Neuronal stem cell (in vitro differentiated cells): Measurements from ENCODE around the gene PHACTR3.

Source experiments
- DNase-seq: peaks from one replicate; pipeline ENCODE4 v3.0.0-alpha.2; 2013; ENCODE audit warnings: low spot score
- H2AFZ ChIP-seq: one replicate; pipeline ENCODE4 v1.6.1; 2013; ENCODE audit warnings: mild to moderate bottlenecking, low read length, inconsistent platforms
- H2AK5ac ChIP-seq: 2 replicates; pipeline ENCODE4 v1.6.1; 2013; ENCODE audit warnings: low read depth, mild to moderate bottlenecking, inconsistent platforms, low read length, moderate library complexity, mixed read lengths
- H2BK120ac ChIP-seq: 2 replicates; pipeline ENCODE4 v1.6.1; 2013; ENCODE audit warnings: low read depth, mild to moderate bottlenecking, inconsistent platforms, low read length, moderate library complexity, mixed read lengths
- H2BK12ac ChIP-seq: one replicate; pipeline ENCODE4 v1.6.1; 2013; ENCODE audit warnings: low read length, inconsistent platforms
- H2BK15ac ChIP-seq: 2 replicates; pipeline ENCODE4 v1.6.1; 2013; ENCODE audit warnings: mild to moderate bottlenecking, low read length, inconsistent platforms, mixed read lengths
- H2BK5ac ChIP-seq: one replicate; pipeline ENCODE4 v1.6.1; 2013; ENCODE audit warnings: inconsistent platforms, mild to moderate bottlenecking, low read length, moderate library complexity
- H3K14ac ChIP-seq: one replicate; pipeline ENCODE4 v1.6.1; 2013; ENCODE audit warnings: low read length, inconsistent platforms
- H3K18ac ChIP-seq: 2 replicates; pipeline ENCODE4 v1.6.1; 2013; ENCODE audit warnings: low read length, inconsistent platforms
- H3K23ac ChIP-seq: 2 replicates; pipeline ENCODE4 v1.6.1; 2013; ENCODE audit warnings: low read depth, mild to moderate bottlenecking, mixed read lengths, low read length, inconsistent platforms; ENCODE audit not compliant: poor library complexity
- H3K27ac ChIP-seq: replicated peaks from 3 replicates; pipeline ENCODE4 v1.5.1; 2013; ENCODE audit warnings: low read length, inconsistent platforms
- H3K27me3 ChIP-seq, 3 experiments: 2 replicates each; pipeline ENCODE4 v1.6.1; 2013; ENCODE audit warnings: low read length in 3 of 3, mild to moderate bottlenecking in 2 of 3, inconsistent platforms in 1 of 3, low read depth in 1 of 3, mixed read lengths in 1 of 3, moderate library complexity in 1 of 3; ENCODE audit not compliant: control insufficient read depth in 3 of 3, insufficient read depth in 3 of 3
- H3K36me3 ChIP-seq, 2 donors: replicated peaks in 1 of 2; 2 replicates each; pipeline ENCODE4 v1.6.1; 2013; ENCODE audit warnings: low read length in 2 of 2; ENCODE audit not compliant: control insufficient read depth in 2 of 2, insufficient read depth in 2 of 2
- H3K4ac ChIP-seq: 2 replicates; pipeline ENCODE4 v1.6.1; 2013; ENCODE audit warnings: inconsistent platforms, mild to moderate bottlenecking, low read length, moderate library complexity
- H3K4me1 ChIP-seq, 2 donors: 1 replicate in 1 of 2; 2 replicates in 1 of 2; pipeline ENCODE4 v1.6.1; 2013; ENCODE audit warnings: low read length in 2 of 2, low read depth in 1 of 2; ENCODE audit not compliant: control insufficient read depth in 2 of 2, insufficient read depth in 1 of 2
- H3K4me2 ChIP-seq: one replicate; pipeline ENCODE4 v1.6.1; 2013; ENCODE audit warnings: mild to moderate bottlenecking, low read length, inconsistent platforms; ENCODE audit not compliant: insufficient read depth, poor library complexity, severe bottlenecking
- H3K4me3 ChIP-seq, 2 donors: 2 replicates each; pipeline ENCODE4 v1.5.1; 2013; ENCODE audit warnings: low read length in 2 of 2, mild to moderate bottlenecking in 2 of 2, inconsistent platforms in 1 of 2, moderate library complexity in 1 of 2
- H3K79me1 ChIP-seq: one replicate; pipeline ENCODE4 v1.6.1; 2013; ENCODE audit warnings: low read depth, mild to moderate bottlenecking, inconsistent platforms, low read length, moderate library complexity
- H3K9ac ChIP-seq: one replicate; pipeline ENCODE4 v1.6.1; 2013; ENCODE audit warnings: mild to moderate bottlenecking, low read depth, low read length, inconsistent platforms; ENCODE audit not compliant: poor library complexity
- H3K9me3 ChIP-seq, 2 donors: replicated peaks in 1 of 2; 2 replicates each; pipeline versions ENCODE3 to v1.6.1; 2013; ENCODE audit warnings: low read length in 2 of 2, mild to moderate bottlenecking in 2 of 2, inconsistent platforms in 1 of 2, low read depth in 1 of 2, mixed read lengths in 1 of 2, moderate library complexity in 1 of 2; ENCODE audit not compliant: control insufficient read depth in 2 of 2, insufficient read depth in 1 of 2
- H4K8ac ChIP-seq: one replicate; pipeline ENCODE4 v1.6.1; 2013; ENCODE audit warnings: low read depth, mild to moderate bottlenecking, inconsistent platforms, low read length, moderate library complexity
- H4K91ac ChIP-seq: one replicate; pipeline ENCODE4 v1.6.1; 2013; ENCODE audit warnings: low read length, low read depth, mild to moderate bottlenecking, inconsistent platforms; ENCODE audit not compliant: poor library complexity
- WGBS, 2 donors: extraction: QIAGEN DNeasy Blood & Tissue Kit; methylation state at CpG; one replicate each; pipeline ENCODE4 v1.1.7; 2013; ENCODE audit warnings: missing lambda C conversion rate in 2 of 2, mixed read lengths in 1 of 2; ENCODE audit not compliant: insufficient read length in 2 of 2, insufficient replicate concordance in 1 of 2; ENCODE audit errors: extremely low coverage in 2 of 2; 5-methylcytosine and 5-hydroxymethylcytosine counted together

PHACTR3 gene

GRCh38 chr20:59583428-59584277 is 20.7 kb upstream of the PHACTR3 start:
- no peak overlapping the region for H2AFZ ChIP-seq
- H3K14ac ChIP-seq, result peak overlapping the region; percentile 83
- H2BK12ac ChIP-seq, result no peak overlapping the region
- H3K4me1 ChIP-seq, result peaks cover 0 to 2% of the 10 kb centered on the region in 2 donors
- no peak overlapping the region for H2BK120ac ChIP-seq
- H3K23ac ChIP-seq, result peak overlapping the region; percentile 15
- H3K27ac ChIP-seq, result no peak overlapping the region
- H4K91ac ChIP-seq, result peak overlapping the region; percentile 81
- no peak overlapping the region for H2BK5ac ChIP-seq
- H3K27me3 ChIP-seq, result peaks cover 4 to 23% (median 17%) of the 10 kb centered on the region in 3 experiments
- H3K18ac ChIP-seq, result no peak overlapping the region
- H2BK15ac ChIP-seq, result no peak overlapping the region
- DNase-seq, result no peak
- peak overlapping the region in 1 of 2 donors; percentile 69 for H3K4me3 ChIP-seq
- H3K79me1 ChIP-seq, result peaks cover 3% of the 10 kb centered on the region
- H3K9me3 ChIP-seq, result peaks cover 0 to 4% of the 10 kb centered on the region in 2 donors
- H3K4ac ChIP-seq, result peak overlapping the region; percentile 19
- H3K9ac ChIP-seq, result no peak overlapping the region
- H3K36me3 ChIP-seq, result no peaks in the 10 kb centered on the region
- H2AK5ac ChIP-seq, result no peak overlapping the region
- H4K8ac ChIP-seq, result no peak overlapping the region
- no peak overlapping the region for H3K4me2 ChIP-seq
- no CpG with 5 or more reads among the region's 31 CpGs for WGBS, 2 donors

GRCh38 chr20:59584278-59584925 is 19.9 kb upstream of the PHACTR3 start:
- no peak overlapping the region for H3K18ac ChIP-seq
- H4K8ac ChIP-seq, result no peak overlapping the region
- WGBS, 2 donors, result no CpG with 5 or more reads among the region's 15 CpGs
- H2AK5ac ChIP-seq, result no peak overlapping the region
- H3K23ac ChIP-seq, result peak overlapping the region; percentile 15
- peaks cover 0 to 4% of the 10 kb centered on the region in 2 donors for H3K9me3 ChIP-seq
- H2AFZ ChIP-seq, result no peak overlapping the region
- H3K4me3 ChIP-seq, result peak overlapping the region in 1 of 2 donors; percentile 69
- H3K4ac ChIP-seq, result no peak overlapping the region
- no peak overlapping the region for H2BK12ac ChIP-seq
- H4K91ac ChIP-seq, result peak overlapping the region; percentile 74
- peaks cover 0 to 17% (median 10%) of the 10 kb centered on the region in 3 experiments for H3K27me3 ChIP-seq
- no peaks in the 10 kb centered on the region for H3K36me3 ChIP-seq
- H2BK120ac ChIP-seq, result no peak overlapping the region
- peak overlapping the region; percentile 22 for H3K9ac ChIP-seq
- peaks cover 0 to 2% of the 10 kb centered on the region in 2 donors for H3K4me1 ChIP-seq
- H3K79me1 ChIP-seq, result peaks cover 3% of the 10 kb centered on the region
- H3K4me2 ChIP-seq, result no peak overlapping the region
- no peak overlapping the region for H3K27ac ChIP-seq
- peak overlapping the region; percentile 83 for H3K14ac ChIP-seq
- DNase-seq, result no peak
- no peak overlapping the region for H2BK15ac ChIP-seq
- H2BK5ac ChIP-seq, result no peak overlapping the region

- Histone ChIP-seq H2BK5ac (no peak overlapping the region), H3K4me2 (no peak overlapping the region), H2BK15ac (no peak overlapping the region), H3K4me3 (no peak overlapping the region), H2BK120ac (no peak overlapping the region), H3K36me3 (no peaks in the 10 kb centered on the region), H3K23ac (no peak overlapping the region), H3K4me1 (peaks cover 0 to 2% of the 10 kb centered on the region in 2 donors), H3K14ac (no peak overlapping the region), H4K91ac (no peak overlapping the region), H3K27me3 (peaks cover 0 to 8% (median 7%) of the 10 kb centered on the region in 3 experiments), H3K9me3 (peaks cover 0 to 4% of the 10 kb centered on the region in 2 donors), H3K4ac (no peak overlapping the region), H3K18ac (no peak overlapping the region), H2AFZ (no peak overlapping the region), H4K8ac (no peak overlapping the region), H2AK5ac (no peak overlapping the region), H3K9ac (no peak overlapping the region), H3K79me1 (peaks cover 3% of the 10 kb centered on the region), H3K27ac (no peak overlapping the region), H2BK12ac (no peak overlapping the region)
- no CpG with 5 or more reads among the region's 16 CpGs for WGBS, 2 donors
- no peak for DNase-seq
These were observed 18.5 kb upstream of the PHACTR3 start for GRCh38 chr20:59585714-59586409.
